Measurements from ENCODE around the gene RASSF7.

- TF ChIP-seq CTCF (conservative IDR thresholded peaks at IDR 0.05; ENCODE audit: low read length) (no peak), EZH2phosphoT487 (IDR thresholded peaks at IDR 0.05; ENCODE audit: borderline replicate concordance, low read depth, low read length) (no peak)
Measured at GRCh38 chr11:613369-613968, 52.7 kb downstream of the RASSF7 start.

All from OCI-LY7 (cell line).